ENCODE results near the gene S100A7A.

- TF ChIP-seq YY1 (IDR thresholded peaks at IDR 0.05; ENCODE audit: insufficient read depth, insufficient read length), result no peak
- no peak for TF ChIP-seq ZNF274 (IDR thresholded peaks at IDR 0.05; ENCODE audit: low read depth, low read length)
Observed at GRCh38 chr1:153397051-153397923, 19.0 kb upstream of the S100A7A start.

Data from NT2/D1 (cell line).